ENCODE data around the gene HTRA3.

DNA sequence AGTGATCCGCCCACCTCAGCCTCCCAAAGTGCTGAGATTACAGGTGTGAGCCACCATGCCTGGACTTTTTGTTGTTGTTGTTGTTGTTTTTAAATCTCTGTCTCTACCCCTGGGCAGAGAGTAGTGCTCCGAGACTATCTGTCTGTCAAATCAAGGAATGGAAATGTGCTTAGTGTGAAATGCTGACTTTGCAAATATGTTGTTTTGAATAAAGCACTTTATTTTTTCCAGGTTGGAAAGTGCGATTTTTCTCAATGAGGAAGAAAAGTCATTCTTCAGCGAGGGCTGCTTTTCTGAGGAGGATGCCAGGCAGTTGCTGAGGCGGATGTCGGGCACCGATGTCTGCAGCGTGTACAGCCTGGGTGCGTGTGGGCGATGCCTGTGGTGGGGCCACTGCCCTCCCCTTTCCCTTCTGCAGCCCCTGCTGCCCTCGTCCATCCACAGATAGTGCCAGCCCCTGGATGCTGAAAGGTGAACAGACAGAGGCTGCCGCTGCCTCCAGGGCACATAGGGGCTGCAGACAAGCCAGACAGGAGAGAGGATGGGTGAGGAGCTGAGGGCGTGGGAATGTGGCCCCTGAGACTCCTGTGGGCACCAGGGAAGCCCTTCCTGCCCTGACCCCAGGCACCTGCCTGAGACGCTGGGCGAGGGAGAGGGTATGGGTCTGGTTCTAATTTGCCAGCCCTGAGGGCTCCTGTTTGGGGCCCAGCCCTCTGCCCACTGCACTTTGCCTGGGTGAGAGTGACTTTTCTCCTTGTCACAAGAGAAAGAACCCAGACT lies 46.8 kb upstream of the HTRA3 start:
- no peak for TF ChIP-seq MYBL2 (CRISPR knock-in tag; IDR thresholded peaks at IDR 0.05)
- TF ChIP-seq TEAD4 (CRISPR knock-in tag; IDR thresholded peaks at IDR 0.05): no peak
- TF ChIP-seq, protein P1, sequence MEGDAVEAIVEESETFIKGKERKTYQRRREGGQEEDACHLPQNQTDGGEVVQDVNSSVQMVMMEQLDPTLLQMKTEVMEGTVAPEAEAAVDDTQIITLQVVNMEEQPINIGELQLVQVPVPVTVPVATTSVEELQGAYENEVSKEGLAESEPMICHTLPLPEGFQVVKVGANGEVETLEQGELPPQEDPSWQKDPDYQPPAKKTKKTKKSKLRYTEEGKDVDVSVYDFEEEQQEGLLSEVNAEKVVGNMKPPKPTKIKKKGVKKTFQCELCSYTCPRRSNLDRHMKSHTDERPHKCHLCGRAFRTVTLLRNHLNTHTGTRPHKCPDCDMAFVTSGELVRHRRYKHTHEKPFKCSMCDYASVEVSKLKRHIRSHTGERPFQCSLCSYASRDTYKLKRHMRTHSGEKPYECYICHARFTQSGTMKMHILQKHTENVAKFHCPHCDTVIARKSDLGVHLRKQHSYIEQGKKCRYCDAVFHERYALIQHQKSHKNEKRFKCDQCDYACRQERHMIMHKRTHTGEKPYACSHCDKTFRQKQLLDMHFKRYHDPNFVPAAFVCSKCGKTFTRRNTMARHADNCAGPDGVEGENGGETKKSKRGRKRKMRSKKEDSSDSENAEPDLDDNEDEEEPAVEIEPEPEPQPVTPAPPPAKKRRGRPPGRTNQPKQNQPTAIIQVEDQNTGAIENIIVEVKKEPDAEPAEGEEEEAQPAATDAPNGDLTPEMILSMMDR (IDR thresholded peaks at IDR 0.05): no peak
- no peak for TF ChIP-seq ZNF138 (CRISPR knock-in tag; conservative IDR thresholded peaks at IDR 0.05)
- TF ChIP-seq SP1 (CRISPR knock-in tag; conservative IDR thresholded peaks at IDR 0.05): no peak
- TF ChIP-seq, protein P2, sequence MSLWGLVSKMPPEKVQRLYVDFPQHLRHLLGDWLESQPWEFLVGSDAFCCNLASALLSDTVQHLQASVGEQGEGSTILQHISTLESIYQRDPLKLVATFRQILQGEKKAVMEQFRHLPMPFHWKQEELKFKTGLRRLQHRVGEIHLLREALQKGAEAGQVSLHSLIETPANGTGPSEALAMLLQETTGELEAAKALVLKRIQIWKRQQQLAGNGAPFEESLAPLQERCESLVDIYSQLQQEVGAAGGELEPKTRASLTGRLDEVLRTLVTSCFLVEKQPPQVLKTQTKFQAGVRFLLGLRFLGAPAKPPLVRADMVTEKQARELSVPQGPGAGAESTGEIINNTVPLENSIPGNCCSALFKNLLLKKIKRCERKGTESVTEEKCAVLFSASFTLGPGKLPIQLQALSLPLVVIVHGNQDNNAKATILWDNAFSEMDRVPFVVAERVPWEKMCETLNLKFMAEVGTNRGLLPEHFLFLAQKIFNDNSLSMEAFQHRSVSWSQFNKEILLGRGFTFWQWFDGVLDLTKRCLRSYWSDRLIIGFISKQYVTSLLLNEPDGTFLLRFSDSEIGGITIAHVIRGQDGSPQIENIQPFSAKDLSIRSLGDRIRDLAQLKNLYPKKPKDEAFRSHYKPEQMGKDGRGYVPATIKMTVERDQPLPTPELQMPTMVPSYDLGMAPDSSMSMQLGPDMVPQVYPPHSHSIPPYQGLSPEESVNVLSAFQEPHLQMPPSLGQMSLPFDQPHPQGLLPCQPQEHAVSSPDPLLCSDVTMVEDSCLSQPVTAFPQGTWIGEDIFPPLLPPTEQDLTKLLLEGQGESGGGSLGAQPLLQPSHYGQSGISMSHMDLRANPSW (CRISPR knock-in tag; conservative IDR thresholded peaks at IDR 0.05; ENCODE audit: low read depth): no peak
- TF ChIP-seq, protein P3, sequence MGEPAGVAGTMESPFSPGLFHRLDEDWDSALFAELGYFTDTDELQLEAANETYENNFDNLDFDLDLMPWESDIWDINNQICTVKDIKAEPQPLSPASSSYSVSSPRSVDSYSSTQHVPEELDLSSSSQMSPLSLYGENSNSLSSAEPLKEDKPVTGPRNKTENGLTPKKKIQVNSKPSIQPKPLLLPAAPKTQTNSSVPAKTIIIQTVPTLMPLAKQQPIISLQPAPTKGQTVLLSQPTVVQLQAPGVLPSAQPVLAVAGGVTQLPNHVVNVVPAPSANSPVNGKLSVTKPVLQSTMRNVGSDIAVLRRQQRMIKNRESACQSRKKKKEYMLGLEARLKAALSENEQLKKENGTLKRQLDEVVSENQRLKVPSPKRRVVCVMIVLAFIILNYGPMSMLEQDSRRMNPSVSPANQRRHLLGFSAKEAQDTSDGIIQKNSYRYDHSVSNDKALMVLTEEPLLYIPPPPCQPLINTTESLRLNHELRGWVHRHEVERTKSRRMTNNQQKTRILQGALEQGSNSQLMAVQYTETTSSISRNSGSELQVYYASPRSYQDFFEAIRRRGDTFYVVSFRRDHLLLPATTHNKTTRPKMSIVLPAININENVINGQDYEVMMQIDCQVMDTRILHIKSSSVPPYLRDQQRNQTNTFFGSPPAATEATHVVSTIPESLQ (CRISPR knock-in tag; IDR thresholded peaks at IDR 0.05): no peak
